Subcutaneous abdominal adipose tissue (tissue), 5 donors: Measurements from ENCODE around the gene TENT4B.

ENCODE experiments used
- H3K27ac ChIP-seq: one replicate; pipeline ENCODE4 v1.7.0; 2013; ENCODE audit warnings: low read depth, mild to moderate bottlenecking, inconsistent platforms, low read length, moderate library complexity
- H3K27me3 ChIP-seq, 5 donors: one replicate each; pipeline ENCODE4 v1.7.0; 2013; ENCODE audit warnings: low read length in 5 of 5, inconsistent platforms in 1 of 5; ENCODE audit not compliant: control insufficient read depth in 5 of 5, insufficient read depth in 4 of 5
- H3K36me3 ChIP-seq, 5 donors: one replicate each; pipeline ENCODE4 v1.7.0; 2013; ENCODE audit warnings: low read length in 5 of 5; ENCODE audit not compliant: control insufficient read depth in 5 of 5, insufficient read depth in 5 of 5
- H3K4me1 ChIP-seq, 5 donors: one replicate each; pipeline ENCODE4 v1.7.0; 2013; ENCODE audit warnings: low read length in 5 of 5, mild to moderate bottlenecking in 3 of 5, moderate library complexity in 1 of 5; ENCODE audit not compliant: control insufficient read depth in 5 of 5, insufficient read depth in 5 of 5
- H3K4me3 ChIP-seq, 5 donors: one replicate each; pipeline ENCODE4 v1.7.0; 2013; ENCODE audit warnings: low read length in 5 of 5, low read depth in 1 of 5
- H3K9ac ChIP-seq, 5 donors: one replicate each; pipeline ENCODE4 v1.7.0; 2013; ENCODE audit warnings: low read length in 5 of 5, mild to moderate bottlenecking in 4 of 5, moderate library complexity in 3 of 5
- H3K9me3 ChIP-seq, 5 donors: one replicate each; pipeline ENCODE4 v1.7.0; 2013; ENCODE audit warnings: low read length in 5 of 5; ENCODE audit not compliant: control insufficient read depth in 5 of 5
- donor health status: healthy.
- donor health status: healthy.
- donor health status: healthy.
- donor health status: healthy.
- donor health status: healthy.

Gene TENT4B

DNA sequence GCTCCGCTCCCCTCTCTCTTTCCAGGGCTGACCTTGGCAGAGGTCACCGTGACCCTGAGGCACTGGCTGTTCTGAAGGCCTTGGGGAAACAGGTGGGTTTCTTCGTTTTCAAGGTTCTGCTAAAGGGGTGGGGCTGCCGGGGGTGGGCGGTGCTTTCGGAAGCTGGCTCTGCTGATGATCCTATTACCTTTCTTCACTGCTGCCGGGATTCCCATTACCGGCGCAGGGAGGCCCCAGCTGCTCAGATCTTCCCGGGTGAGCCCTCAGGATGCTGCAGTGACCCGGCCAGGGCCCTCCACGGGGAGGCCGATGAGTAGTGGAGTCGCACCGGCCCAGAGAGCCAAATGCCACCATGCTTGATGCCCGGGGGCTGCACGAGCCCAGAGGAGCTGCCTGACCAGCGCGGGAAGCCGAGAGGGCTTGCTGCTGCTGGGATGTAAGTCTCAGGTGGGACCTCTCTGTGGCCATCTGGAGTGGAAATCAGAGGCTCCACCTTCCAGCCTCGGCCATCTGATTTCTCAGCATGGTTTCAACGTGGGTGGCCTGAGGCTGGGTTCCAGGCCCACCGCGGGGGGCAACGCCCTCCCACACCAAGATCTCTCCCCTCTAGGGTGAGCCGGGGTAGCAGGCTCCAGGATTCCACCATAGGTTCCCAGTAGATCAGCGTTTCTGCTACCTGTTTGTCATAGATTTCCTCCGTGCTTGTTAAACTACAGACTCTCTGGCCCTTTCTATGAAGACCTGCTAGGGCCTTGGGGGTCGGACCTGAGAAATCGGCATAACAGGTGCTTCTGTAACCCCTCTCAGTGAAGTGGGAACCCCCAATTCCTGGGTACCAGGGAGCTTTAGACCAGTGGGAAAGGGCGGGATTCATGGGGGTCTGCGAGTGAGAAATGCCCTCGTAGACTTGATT is 91.7 kb downstream of the TENT4B start:
- no peaks in the 10 kb centered on the region for H3K36me3 ChIP-seq
- H3K9ac ChIP-seq = peak overlapping the region in 1 of 5 donors; percentile 20
- H3K9me3 ChIP-seq = no peaks in the 10 kb centered on the region
- peaks cover 0 to 13% (median 0%) of the 10 kb centered on the region in 5 donors for H3K27me3 ChIP-seq
- H3K4me1 ChIP-seq = peaks cover 4 to 26% (median 21%) of the 10 kb centered on the region in 5 donors
- H3K4me3 ChIP-seq = peak overlapping the region; percentile 57 to 73 (median 62)
- no peak overlapping the region for H3K27ac ChIP-seq

DNA sequence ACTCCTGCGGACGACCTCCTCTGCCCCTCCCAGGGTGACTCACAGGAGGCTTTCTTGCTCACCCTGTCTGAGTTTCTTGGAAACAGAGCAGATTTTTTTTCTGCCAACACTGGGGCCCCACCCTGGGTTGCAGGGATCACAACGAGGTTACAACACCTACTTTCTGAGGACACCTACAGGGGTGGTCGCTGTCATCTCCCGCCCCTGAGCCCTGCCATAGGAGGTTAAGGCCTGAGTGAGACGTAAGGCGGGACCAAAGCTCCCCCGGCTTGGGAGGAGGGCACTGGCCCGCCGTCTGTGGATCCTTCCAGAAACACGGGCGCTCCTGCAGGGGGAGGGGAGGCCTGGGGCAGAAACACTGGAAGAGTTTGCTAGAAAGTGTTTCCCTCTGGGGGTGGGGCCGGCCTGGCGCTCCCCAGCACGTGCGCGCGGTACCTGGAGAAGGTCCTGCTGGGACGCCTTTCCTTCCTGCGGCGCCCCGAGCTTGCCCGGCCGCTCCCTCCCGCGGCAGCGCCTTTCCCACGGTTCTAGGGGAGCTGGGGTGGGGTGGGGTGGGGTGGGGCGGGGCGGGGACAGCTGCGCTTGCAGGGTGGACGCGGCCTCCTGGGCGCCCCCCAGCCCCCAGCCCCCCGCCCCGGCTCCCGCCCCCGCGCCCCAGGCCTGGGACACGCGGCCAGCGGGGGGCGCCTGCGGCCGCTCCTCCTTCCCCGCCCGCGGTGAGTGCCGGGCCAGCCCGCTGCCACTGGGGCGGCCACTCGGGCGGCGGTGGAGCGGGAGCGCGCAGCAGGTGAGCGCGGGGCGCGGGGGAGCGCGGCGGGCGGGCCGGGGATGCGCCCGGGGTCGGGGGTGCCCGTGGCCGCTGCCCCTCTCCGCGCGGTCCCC is 92.6 kb downstream of the TENT4B start:
- H3K4me3 ChIP-seq = peak overlapping the region; percentile 59 to 75 (median 65)
- H3K9ac ChIP-seq = peak overlapping the region in 3 of 5 donors; percentile 57 to 78 (median 60)
- H3K9me3 ChIP-seq = no peaks in the 10 kb centered on the region

DNA sequence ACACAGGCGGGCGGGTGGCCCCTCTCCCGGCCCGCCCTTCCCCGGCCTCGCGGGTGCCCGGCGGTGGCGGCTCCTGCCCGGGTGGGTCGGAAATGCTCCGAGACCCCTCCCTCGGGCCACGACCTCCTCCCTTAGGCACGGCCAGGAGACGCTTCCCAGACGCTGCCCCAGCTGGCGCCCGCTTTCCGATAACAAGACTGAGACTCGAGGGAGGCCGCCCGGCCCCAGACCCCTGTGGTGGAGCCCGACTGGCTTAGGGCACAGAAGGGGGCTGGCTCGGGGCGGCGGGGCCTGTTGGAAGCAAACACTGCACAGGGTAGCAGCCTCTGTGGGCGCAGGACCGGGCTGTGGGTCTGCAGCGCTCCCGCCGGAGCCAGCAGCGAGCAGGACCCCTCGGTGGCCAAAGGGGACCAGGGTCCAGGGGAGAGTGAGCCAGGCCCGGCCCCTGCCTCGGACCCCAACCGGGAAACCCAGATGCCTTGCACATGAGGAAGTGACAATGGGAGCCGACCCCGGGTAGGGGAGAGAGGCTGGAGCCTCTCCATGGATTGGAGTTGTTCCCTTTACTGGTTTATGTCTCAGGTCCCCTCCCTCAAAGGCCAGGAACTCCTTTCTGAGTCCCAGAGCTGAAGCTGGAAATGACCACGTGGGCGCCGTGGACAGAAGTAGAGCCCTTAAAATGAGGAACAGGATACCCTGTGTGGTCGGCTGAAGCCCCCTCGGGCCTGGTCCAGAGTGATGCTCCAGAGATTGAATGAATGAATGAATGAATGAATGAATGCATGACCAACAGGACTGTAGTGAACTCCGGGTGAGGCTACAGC is 93.4 kb downstream of the TENT4B start:
- peaks cover 4 to 31% (median 28%) of the 10 kb centered on the region in 5 donors for H3K4me1 ChIP-seq
- peak overlapping the region; percentile 23 for H3K27ac ChIP-seq
- H3K36me3 ChIP-seq = no peaks in the 10 kb centered on the region
- H3K9ac ChIP-seq = peak overlapping the region in 4 of 5 donors; percentile 60 to 78 (median 72)
- no peaks in the 10 kb centered on the region for H3K9me3 ChIP-seq
- peak overlapping the region; percentile 52 to 75 (median 59) for H3K4me3 ChIP-seq
- peaks cover 0 to 11% (median 0%) of the 10 kb centered on the region in 5 donors for H3K27me3 ChIP-seq

More for the DNA sequence above, 92.6 kb downstream of the TENT4B start:
- H3K27me3 ChIP-seq = peaks cover 0 to 11% (median 0%) of the 10 kb centered on the region in 5 donors
- no peaks in the 10 kb centered on the region for H3K36me3 ChIP-seq
- no peak overlapping the region for H3K27ac ChIP-seq
- H3K4me1 ChIP-seq = peaks cover 4 to 26% (median 21%) of the 10 kb centered on the region in 5 donors

DNA sequence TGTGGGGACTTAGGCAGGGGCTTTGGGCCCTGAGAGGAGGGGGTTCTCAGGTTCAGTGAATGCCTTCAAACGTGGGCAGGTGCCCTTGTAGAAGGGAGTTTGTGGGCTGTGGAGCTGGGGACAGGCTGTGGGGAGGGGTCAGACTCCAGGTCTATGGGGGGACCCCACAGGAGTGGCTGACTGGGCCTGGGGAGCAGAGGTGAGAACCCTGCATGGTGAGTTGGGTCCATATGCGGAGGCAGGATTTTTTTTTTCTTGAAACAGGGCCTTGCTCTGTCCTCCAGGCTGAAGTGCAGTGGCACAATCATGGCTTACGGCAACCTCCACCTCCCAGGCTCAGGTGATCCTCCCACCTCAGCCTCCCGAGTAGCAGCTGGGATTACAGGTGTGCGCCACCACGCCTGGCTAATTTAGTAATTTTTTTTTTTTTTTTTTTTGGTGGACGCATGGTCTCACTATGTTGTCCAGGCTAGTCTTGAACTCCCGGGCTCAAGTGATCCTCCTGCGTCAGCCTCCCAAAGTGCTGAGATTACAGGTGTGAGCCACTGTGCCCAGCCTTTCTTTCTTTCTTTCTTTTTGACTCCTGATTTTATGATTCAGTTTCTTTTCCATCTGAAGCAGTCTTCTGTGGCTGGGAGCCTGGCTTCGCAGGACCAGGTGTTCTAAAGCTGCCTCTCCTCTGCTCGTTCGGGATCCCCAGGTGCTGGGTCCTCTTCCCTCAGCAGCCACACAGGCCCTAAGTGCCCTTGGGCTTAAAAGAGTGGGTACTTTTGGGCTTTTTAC is 94.2 kb downstream of the TENT4B start:
- Histone ChIP-seq H3K9ac (peak overlapping the region in 1 of 5 donors; percentile 77), H3K27ac (no peak overlapping the region), H3K36me3 (no peaks in the 10 kb centered on the region), H3K27me3 (peaks cover 0 to 11% (median 0%) of the 10 kb centered on the region in 5 donors), H3K4me3 (peak overlapping the region in 4 of 5 donors; percentile 52 to 71 (median 59)), H3K4me1 (peaks cover 4 to 39% (median 36%) of the 10 kb centered on the region in 5 donors), H3K9me3 (no peaks in the 10 kb centered on the region)

DNA sequence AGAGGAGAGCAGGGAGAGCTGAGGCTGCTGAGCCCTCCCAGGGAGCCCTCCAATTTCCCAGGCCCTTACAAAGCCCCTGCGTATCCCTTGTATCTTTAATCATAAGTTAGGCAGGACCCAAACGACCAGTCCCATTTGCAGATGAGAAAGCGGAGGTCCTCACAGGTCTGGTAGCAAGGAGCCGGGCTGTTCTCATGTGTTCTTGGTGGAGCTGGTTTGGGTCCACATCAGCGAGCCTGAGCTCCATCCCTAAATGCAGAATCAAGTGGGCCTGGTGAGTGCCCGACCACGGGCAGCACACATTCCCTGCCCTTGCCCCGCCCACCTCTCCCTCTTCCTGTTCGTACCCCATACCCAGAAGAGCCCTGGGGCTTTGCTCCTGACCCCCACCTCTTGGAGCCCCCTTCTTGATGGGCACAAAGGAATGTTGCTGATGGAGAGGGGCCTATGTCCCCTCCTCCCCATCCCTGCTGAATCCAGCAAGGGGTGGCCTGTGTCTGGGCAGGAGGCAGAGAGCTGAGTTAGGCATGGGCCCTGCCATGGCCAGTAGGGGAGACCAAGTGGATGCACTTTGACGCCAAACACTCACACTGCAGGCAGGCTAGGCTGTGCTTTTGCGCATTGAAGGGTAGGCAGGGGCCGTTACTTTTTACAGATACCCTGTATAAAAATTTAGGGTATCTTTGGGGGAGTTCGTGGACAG is 95.0 kb downstream of the TENT4B start:
- Histone ChIP-seq H3K27me3 (peaks cover 0 to 11% (median 0%) of the 10 kb centered on the region in 5 donors), H3K9me3 (no peaks in the 10 kb centered on the region), H3K4me1 (peaks cover 4 to 46% (median 43%) of the 10 kb centered on the region in 5 donors), H3K4me3 (no peak overlapping the region), H3K9ac (no peak overlapping the region), H3K27ac (no peak overlapping the region), H3K36me3 (no peaks in the 10 kb centered on the region)

DNA sequence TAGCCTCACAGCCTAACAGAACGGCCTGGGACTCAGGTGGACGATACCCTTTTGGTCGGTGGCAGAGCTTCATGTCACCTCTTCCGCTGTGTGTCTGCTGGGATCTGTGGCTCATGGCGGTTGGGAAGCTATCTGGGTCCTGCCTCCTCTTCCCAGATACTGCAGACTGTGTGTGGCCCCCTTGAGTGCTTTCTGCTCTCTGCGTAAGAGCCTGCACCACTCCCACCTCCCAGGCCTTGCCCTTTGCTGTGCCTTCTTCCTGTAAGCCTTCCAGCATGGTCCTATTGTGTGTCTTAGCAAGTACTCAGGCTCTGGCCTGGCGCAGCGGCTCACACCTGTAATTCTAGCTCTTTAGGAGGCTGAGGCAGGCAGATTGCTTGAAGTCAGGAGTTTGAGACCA is 95.7 kb downstream of the TENT4B start:
- Histone ChIP-seq H3K36me3 (no peaks in the 10 kb centered on the region), H3K9ac (no peak overlapping the region), H3K4me1 (peaks cover 4 to 54% (median 50%) of the 10 kb centered on the region in 5 donors), H3K9me3 (no peaks in the 10 kb centered on the region), H3K27ac (no peak overlapping the region), H3K27me3 (peaks cover 0 to 11% (median 0%) of the 10 kb centered on the region in 5 donors), H3K4me3 (no peak overlapping the region)

DNA sequence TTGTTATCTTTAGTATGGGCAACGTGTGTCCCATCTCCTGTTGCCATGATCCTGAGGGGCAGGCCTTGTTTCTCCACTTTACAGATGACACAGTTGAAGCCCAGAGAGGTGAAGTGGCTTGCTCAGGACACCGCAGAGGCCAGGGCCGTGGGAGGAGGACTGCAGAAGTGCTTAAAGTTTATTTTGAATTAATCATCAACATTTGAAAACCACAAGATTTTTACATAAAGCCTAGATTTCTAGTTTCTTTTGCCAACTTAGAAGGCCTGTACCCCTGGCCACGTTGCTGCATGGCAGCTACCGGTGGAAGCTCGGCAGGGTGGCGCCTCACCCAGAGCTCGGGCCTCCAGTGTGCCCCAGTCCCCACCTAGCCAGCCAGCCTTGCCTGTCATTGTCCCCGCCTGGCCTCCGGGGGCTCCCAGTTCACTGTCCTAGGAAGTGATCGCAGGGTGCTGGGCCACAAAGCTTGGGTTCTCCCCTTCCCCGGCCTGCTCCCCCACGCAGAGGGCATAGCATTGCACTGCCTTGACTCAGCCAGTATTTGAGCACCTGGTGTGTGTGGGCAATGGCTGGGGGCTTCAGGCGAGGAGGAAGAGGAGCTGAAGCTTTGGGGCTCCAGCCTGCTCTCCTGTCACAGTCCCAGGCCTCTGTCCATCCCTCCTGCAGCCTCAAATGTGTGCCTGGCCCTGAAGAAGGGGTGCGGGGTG is 98.4 kb downstream of the TENT4B start:
- no peak overlapping the region for H3K27ac ChIP-seq
- no peaks in the 10 kb centered on the region for H3K36me3 ChIP-seq
- no peak overlapping the region for H3K4me3 ChIP-seq
- H3K9me3 ChIP-seq = no peaks in the 10 kb centered on the region
- H3K9ac ChIP-seq = no peak overlapping the region
- no peaks in the 10 kb centered on the region for H3K27me3 ChIP-seq
- H3K4me1 ChIP-seq = peaks cover 0 to 40% (median 39%) of the 10 kb centered on the region in 5 donors

DNA sequence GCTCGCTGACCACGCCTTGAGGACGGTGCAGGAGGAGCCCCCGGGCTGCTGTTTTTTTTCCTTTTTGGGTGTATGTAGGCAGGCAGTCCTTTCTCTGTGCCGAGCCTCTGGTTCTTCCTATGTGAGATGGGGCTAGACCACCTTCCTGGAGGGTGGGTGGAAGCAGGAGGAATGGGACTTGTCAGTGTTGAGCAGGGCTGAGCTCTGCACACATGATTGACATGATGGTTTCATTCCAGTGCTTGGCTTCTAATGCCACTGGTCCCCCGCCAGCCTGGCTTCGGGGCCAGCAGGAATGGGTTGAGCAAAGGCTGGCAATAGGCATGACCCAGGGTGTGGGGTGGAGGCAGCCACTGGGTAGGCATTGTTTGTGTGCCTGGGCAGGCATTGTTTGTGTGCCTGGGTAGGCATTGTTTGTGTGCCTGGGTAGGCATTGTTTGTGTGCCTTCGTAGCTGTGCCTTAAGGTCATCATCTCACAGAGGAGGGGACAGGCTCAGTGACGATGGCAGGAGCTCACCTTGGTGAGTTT is 99.0 kb downstream of the TENT4B start:
- H3K27me3 ChIP-seq = no peaks in the 10 kb centered on the region
- no peak overlapping the region for H3K27ac ChIP-seq
- peak overlapping the region in 1 of 5 donors; percentile 25 for H3K4me3 ChIP-seq
- no peaks in the 10 kb centered on the region for H3K9me3 ChIP-seq
- H3K36me3 ChIP-seq = no peaks in the 10 kb centered on the region
- no peak overlapping the region for H3K9ac ChIP-seq
- H3K4me1 ChIP-seq = peaks cover 0 to 34% (median 33%) of the 10 kb centered on the region in 5 donors
